SK-N-SH (cell line): ENCODE results near the gene ATF5.

Experiments used
- FOXJ3 ChIP-seq: sonication (generic); formaldehyde crosslinking; IDR thresholded peaks from 2 replicates; pipeline ENCODE4 v1.5.1; 2020; ENCODE audit warnings: mild to moderate bottlenecking, missing genetic modification reagents
- GABPA ChIP-seq: IDR thresholded peaks from 2 replicates; pipeline ENCODE4 v1.4.0; 2012; ENCODE audit warnings: low read depth, mild to moderate bottlenecking
- MAX ChIP-seq: IDR thresholded peaks from 2 replicates; pipeline ENCODE4 v1.4.0; 2012; ENCODE audit warnings: low read depth
- POLR2AphosphoS5 ChIP-seq: IDR thresholded peaks from 2 replicates; pipeline ENCODE4 v1.6.1; 2012; ENCODE audit warnings: low read depth, low read length
- RCOR1 ChIP-seq: fragments of 150-350 bp; IDR thresholded peaks from 2 replicates; pipeline ENCODE4 v1.6.1; 2017; ENCODE audit warnings: antibody characterized with exemption, low read length

- TF ChIP-seq FOXJ3 (no peak), MAX (no peak), RCOR1 (no peak), POLR2AphosphoS5 (no peak), GABPA (no peak)
These were observed 52.9 kb downstream of the ATF5 start for GRCh38 chr19:49981603-49982593.
